K562 treated with DMSO at 1 percent for 4 hours (cell line): Measurements from ENCODE around the gene ASIC3. TPM values are rescaled to one million over a fixed set of nuclear protein-coding genes. Genes with fewer than 3 reads are reported as not detected.

Experiments
- total RNA-seq: library from RNA; unstranded; fragments of 300-600 nt; gene quantifications from 2 replicates; pipeline ENCODE4 v1.2.3, GENCODE V29; 2022; ENCODE audit not compliant: insufficient read depth

The ASIC3 gene
- 6.6 and 9.8 TPM in 2 replicates for total RNA-seq

GRCh38 chr7:151047976-151048815 lies at the start of gene ASIC3:
TSS of gene ASIC3 (plus strand) at chr7:151048531. CDS start at chr7:151048886, 355 bp downstream.

GRCh38 chr7:151024435-151025056 lies 23.8 kb upstream of the ASIC3 start, which contains the start of gene ATG9B:
TSS of gene ATG9B (minus strand) at chr7:151024494. CDS start at chr7:151024423, 71 bp downstream.

GRCh38 chr7:151028131-151028947 lies 20.0 kb upstream of the ASIC3 start, which contains the start of gene ABCB8:
TSS of gene ABCB8 (plus strand) at chr7:151028450. CDS start at chr7:151028516, 66 bp downstream.

GRCh38 chr7:151057506-151057988 lies 9.2 kb downstream of the ASIC3 start, which contains the start of gene CDK5:
TSS of gene CDK5 (minus strand) at chr7:151057897. CDS start at chr7:151057848, 49 bp downstream.

GRCh38 chr7:151059367-151060112 lies 11.2 kb downstream of the ASIC3 start, which contains the start of gene SLC4A2:
TSS of gene SLC4A2 (plus strand) at chr7:151059589. CDS start at chr7:151061988, 2,399 bp downstream.

GRCh38 chr7:151080522-151081169 lies 32.3 kb downstream of the ASIC3 start, which contains the start of gene FASTK:
TSS of gene FASTK (minus strand) at chr7:151080809. CDS start at chr7:151080766, 43 bp downstream.

GRCh38 chr7:151083071-151083823 lies 34.9 kb downstream of the ASIC3 start, which contains the start of gene TMUB1:
TSS of gene TMUB1 (minus strand) at chr7:151083493. CDS start at chr7:151082563, 930 bp downstream.

GRCh38 chr7:151085691-151086620 lies 37.6 kb downstream of the ASIC3 start, which contains the start of gene AGAP3:
TSS of gene AGAP3 (plus strand) at chr7:151086475. CDS start at chr7:151086742, 267 bp downstream.

Other genes with a start within 250 kb of the ASIC3 start
- gene TMEM176B, start 248.2 kb upstream of the ASIC3 start, total RNA-seq = 1.2 TPM in 1 of 2 replicates, not detected in the other
- gene TMEM176A, start 247.8 kb upstream of the ASIC3 start, total RNA-seq = 0.84 and 1.2 TPM in 2 replicates
- gene AOC1, start 196.0 kb upstream of the ASIC3 start, total RNA-seq = not detected in 2 replicates
- 237 and 415 TPM in 2 replicates for gene KCNH2, start 70.2 kb upstream of the ASIC3 start, total RNA-seq
- gene NOS3, start 57.5 kb upstream of the ASIC3 start, total RNA-seq = 52.5 and 62.3 TPM in 2 replicates
- gene ATG9B, start 24.0 kb upstream of the ASIC3 start, total RNA-seq = 2.0 TPM in 1 of 2 replicates, not detected in the other
- 38.5 and 41.9 TPM in 2 replicates for gene ABCB8, start 20.1 kb upstream of the ASIC3 start, total RNA-seq
- gene CDK5, start 9.4 kb downstream of the ASIC3 start, total RNA-seq = 40.4 and 43.9 TPM in 2 replicates
- 296 and 338 TPM in 2 replicates for gene SLC4A2, start 11.1 kb downstream of the ASIC3 start, total RNA-seq
- 110 and 123 TPM in 2 replicates for gene FASTK, start 32.3 kb downstream of the ASIC3 start, total RNA-seq
- gene TMUB1, start 35.0 kb downstream of the ASIC3 start, total RNA-seq = 233 and 285 TPM in 2 replicates
- gene AGAP3, start 37.9 kb downstream of the ASIC3 start, total RNA-seq = 62.0 and 96.8 TPM in 2 replicates
- gene GBX1, start 119.2 kb downstream of the ASIC3 start, total RNA-seq = not detected in 2 replicates
- gene ASB10, start 138.7 kb downstream of the ASIC3 start, total RNA-seq = not detected in 2 replicates
- gene H2BK1, start 162.0 kb downstream of the ASIC3 start, total RNA-seq = not detected in 2 replicates
- gene ABCF2, start 178.7 kb downstream of the ASIC3 start, total RNA-seq = 42.8 and 52.5 TPM in 2 replicates
- gene CHPF2, start 184.0 kb downstream of the ASIC3 start, total RNA-seq = 36.8 and 52.9 TPM in 2 replicates
- 4.3 and 5.3 TPM in 2 replicates for gene SMARCD3, start 200.2 kb downstream of the ASIC3 start, total RNA-seq